NB4 (cell line): ENCODE data around the gene SGIP1.
A peak's percentile ranks its signal among the peaks of the same experiment; 100 is the strongest.

Source experiments
- DNase-seq: peaks from one replicate; pipeline ENCODE4 v3.0.0; 2010; ENCODE audit warnings: low read depth
- H3K4me3 ChIP-seq: one replicate; pipeline ENCODE4 v1.5.1; 2011; ENCODE audit warnings: mild to moderate bottlenecking, low read depth, low read length, moderate library complexity
- CTCF ChIP-seq: IDR thresholded peaks from one replicate; pipeline ENCODE4 v1.5.1; 2012; ENCODE audit warnings: low read depth, low read length
- MAX ChIP-seq: IDR thresholded peaks from 2 replicates; pipeline ENCODE4 v1.6.1; 2011; ENCODE audit warnings: low read depth, low read length
- MYC ChIP-seq: IDR thresholded peaks from 2 replicates; pipeline ENCODE4 v1.6.1; 2011; ENCODE audit warnings: low read depth, low read length
- POLR2A ChIP-seq: IDR thresholded peaks from 2 replicates; pipeline ENCODE4 v1.6.1; 2011; ENCODE audit warnings: mild to moderate bottlenecking; ENCODE audit not compliant: insufficient read length; ENCODE audit errors: extremely low read depth

The SGIP1 gene

GRCh38 chr1:66503841-66504470 is 30.0 kb upstream of the SGIP1 start:
- DNase-seq, result peak; percentile 59
- TF ChIP-seq CTCF, result peak; percentile 60
- TF ChIP-seq POLR2A, result no peak
- H3K4me3 ChIP-seq, result no peak overlapping the region

GRCh38 chr1:66505671-66506392 is 28.1 kb upstream of the SGIP1 start:
- DNase-seq, result no peak
- no peak overlapping the region for H3K4me3 ChIP-seq
- TF ChIP-seq MYC, result no peak
- no peak for TF ChIP-seq CTCF
- TF ChIP-seq MAX, result no peak
- TF ChIP-seq POLR2A, result no peak

GRCh38 chr1:66506393-66506687 is 27.6 kb upstream of the SGIP1 start:
- TF ChIP-seq MAX, result no peak
- TF ChIP-seq MYC, result no peak
- no peak for TF ChIP-seq CTCF
- TF ChIP-seq POLR2A, result no peak
- DNase-seq, result no peak
- H3K4me3 ChIP-seq, result no peak overlapping the region

- no peak for DNase-seq
- no peak for TF ChIP-seq MYC
- TF ChIP-seq MAX, result no peak
- TF ChIP-seq POLR2A, result no peak
- no peak overlapping the region for H3K4me3 ChIP-seq
Measured at GRCh38 chr1:66506991-66507390, 27.0 kb upstream of the SGIP1 start.

GRCh38 chr1:66510407-66510806 is 23.5 kb upstream of the SGIP1 start:
- H3K4me3 ChIP-seq, result no peak overlapping the region
- TF ChIP-seq MAX (no peak), POLR2A (no peak), MYC (no peak), CTCF (no peak)
- no peak for DNase-seq

GRCh38 chr1:66511118-66511517 is 22.8 kb upstream of the SGIP1 start:
- TF ChIP-seq CTCF (no peak), MYC (no peak), POLR2A (no peak), MAX (no peak)
- H3K4me3 ChIP-seq, result no peak overlapping the region
- no peak for DNase-seq
